ENCODE measurements around the gene PLSCR2.
"Not testable (repeated sequence)": the region's sequence is repeated elsewhere in the genome, so short reads cannot be mapped to it uniquely, and the experiment has no call there.

Gene PLSCR2

DNA sequence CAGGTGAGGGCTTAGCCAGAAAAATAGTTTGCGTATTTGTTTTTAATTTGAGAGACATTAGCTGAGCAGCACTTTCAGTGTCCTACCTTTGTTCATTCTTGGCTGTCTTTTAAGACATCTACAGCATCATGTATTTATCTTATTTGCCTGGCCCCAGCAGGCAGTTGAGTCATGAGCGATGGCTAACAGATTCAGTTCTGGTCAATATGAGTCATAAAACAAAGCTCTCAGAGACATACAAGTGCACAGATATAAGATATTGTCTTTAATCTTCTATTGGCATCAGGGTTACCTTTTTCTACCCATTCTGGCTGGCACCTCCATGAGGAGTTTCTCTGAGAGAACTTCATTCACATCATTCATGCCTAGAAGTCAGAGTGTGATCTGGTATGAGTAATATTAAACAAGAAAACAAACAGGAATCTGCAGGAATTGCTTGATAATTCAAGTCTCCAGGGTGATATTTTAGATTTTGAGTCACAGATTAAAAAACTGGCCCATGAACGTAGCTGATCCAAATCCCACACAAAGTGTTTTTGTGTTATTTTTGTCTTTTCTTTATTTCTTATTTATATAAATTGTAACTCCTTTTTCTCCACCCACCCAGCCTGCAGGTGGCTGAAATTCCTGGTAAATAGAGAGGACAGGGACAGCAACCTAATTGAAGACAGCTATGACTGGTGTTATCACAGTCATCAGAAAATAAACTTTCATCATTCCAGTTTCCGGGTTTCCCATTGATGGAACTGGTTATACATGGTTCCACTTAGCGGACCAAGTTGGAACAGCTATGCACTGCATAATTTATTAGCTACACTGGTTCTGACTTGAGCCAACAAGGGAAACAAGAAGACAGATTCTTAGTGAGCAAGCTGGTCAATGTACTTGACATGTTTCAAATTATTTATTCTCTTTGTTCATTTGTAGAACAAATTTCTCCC is 47.3 kb downstream of the PLSCR2 start:
- TF ChIP-seq, protein P1, sequence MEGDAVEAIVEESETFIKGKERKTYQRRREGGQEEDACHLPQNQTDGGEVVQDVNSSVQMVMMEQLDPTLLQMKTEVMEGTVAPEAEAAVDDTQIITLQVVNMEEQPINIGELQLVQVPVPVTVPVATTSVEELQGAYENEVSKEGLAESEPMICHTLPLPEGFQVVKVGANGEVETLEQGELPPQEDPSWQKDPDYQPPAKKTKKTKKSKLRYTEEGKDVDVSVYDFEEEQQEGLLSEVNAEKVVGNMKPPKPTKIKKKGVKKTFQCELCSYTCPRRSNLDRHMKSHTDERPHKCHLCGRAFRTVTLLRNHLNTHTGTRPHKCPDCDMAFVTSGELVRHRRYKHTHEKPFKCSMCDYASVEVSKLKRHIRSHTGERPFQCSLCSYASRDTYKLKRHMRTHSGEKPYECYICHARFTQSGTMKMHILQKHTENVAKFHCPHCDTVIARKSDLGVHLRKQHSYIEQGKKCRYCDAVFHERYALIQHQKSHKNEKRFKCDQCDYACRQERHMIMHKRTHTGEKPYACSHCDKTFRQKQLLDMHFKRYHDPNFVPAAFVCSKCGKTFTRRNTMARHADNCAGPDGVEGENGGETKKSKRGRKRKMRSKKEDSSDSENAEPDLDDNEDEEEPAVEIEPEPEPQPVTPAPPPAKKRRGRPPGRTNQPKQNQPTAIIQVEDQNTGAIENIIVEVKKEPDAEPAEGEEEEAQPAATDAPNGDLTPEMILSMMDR (IDR thresholded peaks at IDR 0.05): no peak
- DNase-seq (ENCODE audit: low spot score): no peak
- Histone ChIP-seq H3K4me3 (no peak overlapping the region), H3K27ac (no peak overlapping the region)

DNA sequence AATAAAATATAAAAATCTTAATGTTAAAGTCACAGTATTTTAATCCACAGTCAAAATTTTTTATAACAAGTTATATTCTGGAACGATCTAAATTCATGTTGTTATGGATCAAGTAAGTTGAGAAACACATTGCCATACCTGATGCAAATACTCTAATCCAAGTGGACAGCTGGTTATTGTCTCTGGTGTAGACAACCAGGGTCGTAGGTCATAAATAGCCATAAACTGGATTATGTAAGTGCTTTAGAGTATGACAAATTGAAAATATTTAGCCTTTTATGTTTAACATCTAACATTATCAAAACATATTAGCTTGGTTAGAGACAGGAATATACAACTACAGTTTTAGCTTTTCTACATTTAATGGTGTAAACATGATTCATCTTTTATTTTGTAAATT is 53.0 kb downstream of the PLSCR2 start:
- no peak for DNase-seq (ENCODE audit: low spot score)
- H3K4me3 ChIP-seq: no peak overlapping the region
- no peak overlapping the region for H3K27ac ChIP-seq
- TF ChIP-seq, protein P1 (IDR thresholded peaks at IDR 0.05): no peak

DNA sequence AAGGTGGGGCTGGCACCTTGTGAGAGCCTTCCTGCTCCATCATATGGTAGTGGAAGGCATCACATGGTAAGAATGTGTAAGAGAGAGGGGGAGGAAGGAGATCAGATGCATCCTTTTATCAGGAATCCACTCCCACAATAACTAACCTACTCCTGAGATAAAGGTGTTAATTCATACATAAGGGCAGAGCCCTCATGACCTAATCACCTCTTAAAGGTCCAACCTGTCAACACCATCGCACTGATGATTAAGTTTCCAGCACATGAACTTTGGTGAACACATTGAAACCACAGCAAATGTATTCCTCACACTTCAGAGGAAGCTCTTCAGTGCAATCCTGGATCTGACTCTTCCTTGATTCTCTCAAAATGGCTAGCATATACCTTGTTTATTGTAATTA is 55.4 kb downstream of the PLSCR2 start:
- Histone ChIP-seq H3K4me3 (no peak overlapping the region), H3K27ac (no peak overlapping the region)
- TF ChIP-seq, protein P1 (IDR thresholded peaks at IDR 0.05): no peak
- DNase-seq (ENCODE audit: low spot score): no peak

DNA sequence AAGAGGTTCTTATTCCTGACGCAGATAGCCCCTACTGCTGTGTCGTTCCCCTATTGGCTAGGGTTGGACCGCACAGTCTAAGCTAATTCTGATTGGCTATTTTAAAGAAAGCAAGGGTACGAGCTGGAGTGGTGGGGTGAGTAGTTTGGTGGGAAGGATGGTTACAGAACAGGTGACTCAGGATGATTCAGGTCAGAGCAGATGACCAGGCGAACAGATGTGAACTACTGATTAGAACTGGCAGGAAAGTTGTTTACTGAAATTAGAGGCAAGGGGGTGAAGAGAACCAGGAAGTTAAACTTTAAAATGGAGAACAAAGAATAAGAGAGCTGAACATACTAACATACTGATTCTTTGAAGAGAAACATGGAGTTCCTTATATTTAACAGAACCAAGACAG is 56.6 kb downstream of the PLSCR2 start:
- DNase-seq (ENCODE audit: low spot score); H3K4me3 ChIP-seq; H3K27ac ChIP-seq: not testable (repeated sequence)

DNA sequence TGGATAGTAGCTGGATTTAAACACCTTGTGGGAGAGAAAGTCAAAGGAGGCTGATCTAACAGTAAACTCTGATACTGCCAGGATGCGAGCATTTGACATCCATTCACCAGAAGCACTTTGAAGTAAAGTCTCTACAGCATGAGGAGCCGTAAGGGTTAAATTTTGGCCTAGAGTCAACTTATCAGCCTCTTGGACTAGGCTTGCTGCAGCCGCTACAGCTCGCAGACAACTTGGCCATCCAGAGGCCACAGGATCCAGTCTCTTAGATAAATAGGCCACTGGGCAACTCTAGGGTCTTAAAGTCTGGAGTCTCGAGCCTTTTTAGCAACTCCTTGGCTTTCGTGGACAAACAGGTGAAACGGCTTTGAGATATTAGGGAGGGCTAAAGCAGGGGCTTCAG is 61.4 kb downstream of the PLSCR2 start:
- TF ChIP-seq, protein P1 (IDR thresholded peaks at IDR 0.05): no peak
- no peak overlapping the region for H3K27ac ChIP-seq
- DNase-seq (ENCODE audit: low spot score): no peak
- H3K4me3 ChIP-seq: no peak overlapping the region

DNA sequence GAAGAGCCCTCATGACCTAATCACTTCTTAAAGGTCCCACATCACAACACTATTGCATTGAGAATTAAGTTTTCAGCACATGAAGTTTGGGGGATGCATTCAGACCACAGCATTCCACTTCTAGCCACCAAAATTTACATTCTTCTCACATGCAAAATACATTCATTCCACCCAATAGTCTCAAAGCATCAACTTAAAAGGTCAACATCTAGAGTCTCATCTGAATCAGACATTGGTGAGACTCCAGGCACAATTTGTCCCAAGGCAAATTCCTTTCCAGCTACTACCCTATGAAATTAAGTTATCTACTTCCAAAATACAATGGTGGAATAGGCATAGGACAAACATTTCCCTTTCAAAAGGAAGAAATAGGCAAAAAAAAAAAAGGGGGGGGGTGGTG is 64.9 kb downstream of the PLSCR2 start:
- H3K4me3 ChIP-seq: no peak overlapping the region
- no peak for DNase-seq (ENCODE audit: low spot score)
- TF ChIP-seq, protein P1 (IDR thresholded peaks at IDR 0.05): no peak

DNA sequence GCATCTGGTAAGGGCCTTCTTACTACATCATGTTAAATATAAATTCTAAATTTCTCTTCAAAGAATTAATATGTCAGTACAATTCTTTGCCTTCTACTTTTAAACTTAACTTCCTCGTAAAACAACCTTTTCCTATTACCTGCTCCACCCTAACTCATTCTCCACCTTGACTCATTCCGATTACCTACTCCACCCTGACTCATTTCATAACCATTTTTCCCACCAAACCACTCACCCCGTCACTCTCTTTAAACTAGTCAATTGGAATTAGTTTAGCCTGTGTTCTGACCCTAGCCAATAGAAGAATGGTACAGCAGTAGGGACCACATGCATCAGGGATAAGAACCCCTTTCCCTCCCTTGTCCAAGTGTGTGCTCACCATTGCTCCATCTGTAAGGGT is 65.6 kb downstream of the PLSCR2 start:
- DNase-seq (ENCODE audit: low spot score): no peak
- no peak overlapping the region for H3K27ac ChIP-seq
- TF ChIP-seq, protein P1 (IDR thresholded peaks at IDR 0.05): no peak
- H3K4me3 ChIP-seq: no peak overlapping the region

More for the DNA sequence above, 64.9 kb downstream of the PLSCR2 start:
- no peak overlapping the region for H3K27ac ChIP-seq

Measured in coronary artery (tissue), 2 donors.